Adipocyte (in vitro differentiated cells): ENCODE measurements around the gene KIAA1328.

Experiments used
- DNase-seq: peaks from one replicate; pipeline ENCODE4 v3.0.0-alpha.2; 2015; ENCODE audit warnings: low read depth
- H3K27me3 ChIP-seq: replicated peaks from 2 replicates; pipeline ENCODE4 v1.7.0; 2013; ENCODE audit warnings: mild to moderate bottlenecking, low read length, moderate library complexity; ENCODE audit not compliant: control insufficient read depth, insufficient read depth
- H3K36me3 ChIP-seq: 2 replicates; pipeline ENCODE4 v1.7.0; 2013; ENCODE audit warnings: low read length, mild to moderate bottlenecking, moderate library complexity; ENCODE audit not compliant: control insufficient read depth, insufficient read depth, severe bottlenecking
- H3K4me1 ChIP-seq: 2 replicates; pipeline ENCODE4 v1.7.0; 2013; ENCODE audit warnings: mild to moderate bottlenecking, low read length, moderate library complexity; ENCODE audit not compliant: control insufficient read depth, insufficient read depth
- H3K4me3 ChIP-seq: 2 replicates; pipeline ENCODE4 v1.7.0; 2013; ENCODE audit warnings: mild to moderate bottlenecking, low read length, moderate library complexity
- H3K9ac ChIP-seq: 2 replicates; pipeline ENCODE4 v1.7.0; 2013; ENCODE audit warnings: mild to moderate bottlenecking, low read length, moderate library complexity
- H3K9me3 ChIP-seq: 2 replicates; pipeline ENCODE4 v1.7.0; 2013; ENCODE audit warnings: mild to moderate bottlenecking, low read length, moderate library complexity; ENCODE audit not compliant: control insufficient read depth

Gene KIAA1328

DNA sequence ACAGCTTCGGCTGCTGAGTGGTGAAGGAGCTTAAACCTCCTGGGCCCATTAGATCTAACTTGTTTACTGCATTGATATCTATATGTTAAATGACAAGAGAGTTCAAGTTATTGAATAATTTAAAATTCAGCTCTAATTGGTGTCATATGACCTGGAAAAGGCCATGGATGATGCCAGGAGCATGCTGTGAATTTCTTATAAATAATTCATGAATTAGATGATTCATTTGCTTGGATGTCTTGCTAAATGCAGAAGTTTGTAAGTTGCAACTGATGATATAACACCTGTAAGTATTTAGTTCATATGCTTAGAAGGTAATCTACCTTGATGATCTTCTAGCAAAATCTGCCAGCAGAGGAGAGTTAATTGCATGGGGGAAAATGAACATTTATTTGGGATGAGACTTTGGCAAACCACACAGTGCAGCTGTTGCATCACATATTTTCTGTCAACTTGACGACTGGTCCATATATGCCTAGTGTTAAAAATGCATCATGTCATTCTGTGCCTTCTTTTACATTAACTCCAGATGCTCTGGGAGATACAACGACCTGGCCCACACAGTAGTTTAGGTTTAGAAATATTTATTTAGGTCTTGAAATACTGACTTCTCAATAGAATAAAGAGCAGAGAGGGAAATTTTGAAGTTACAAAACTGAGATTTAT lies 226.3 kb downstream of the KIAA1328 start:
- H3K4me1 ChIP-seq, result no peaks in the 10 kb centered on the region
- H3K9ac ChIP-seq, result no peak overlapping the region
- no peaks in the 10 kb centered on the region for H3K27me3 ChIP-seq
- DNase-seq, result no peak
- H3K36me3 ChIP-seq, result no peaks in the 10 kb centered on the region
- no peaks in the 10 kb centered on the region for H3K9me3 ChIP-seq
- H3K4me3 ChIP-seq, result no peak overlapping the region

DNA sequence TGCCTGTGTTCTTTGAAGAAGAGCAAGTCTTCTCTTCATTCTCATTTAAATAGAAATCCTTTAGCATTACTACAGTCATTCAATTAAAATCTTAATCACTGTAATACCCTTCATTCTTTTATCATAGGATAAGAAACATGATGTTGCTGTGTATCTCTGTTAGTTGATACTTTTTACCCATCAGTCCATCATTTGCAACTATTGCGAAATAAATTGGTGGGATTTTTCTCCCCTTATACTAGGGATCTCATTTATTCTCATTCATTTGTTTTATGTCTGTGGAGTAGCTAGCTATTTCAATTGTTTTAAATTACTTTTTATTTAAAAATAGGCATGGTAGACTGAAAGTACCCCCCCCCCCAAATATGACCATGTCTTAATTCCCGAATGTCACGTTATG lies 235.3 kb downstream of the KIAA1328 start:
- H3K36me3 ChIP-seq, result no peaks in the 10 kb centered on the region
- no peak overlapping the region for H3K4me3 ChIP-seq
- no peak overlapping the region for H3K9ac ChIP-seq
- H3K27me3 ChIP-seq, result no peaks in the 10 kb centered on the region
- H3K9me3 ChIP-seq, result no peaks in the 10 kb centered on the region
- no peak for DNase-seq
- H3K4me1 ChIP-seq, result peaks cover 4% of the 10 kb centered on the region

- H3K27me3 ChIP-seq, result no peaks in the 10 kb centered on the region
- H3K36me3 ChIP-seq, result no peaks in the 10 kb centered on the region
- DNase-seq, result no peak
- H3K9me3 ChIP-seq, result no peaks in the 10 kb centered on the region
- H3K9ac ChIP-seq, result no peak overlapping the region
- no peak overlapping the region for H3K4me3 ChIP-seq
- H3K4me1 ChIP-seq, result peaks cover 4% of the 10 kb centered on the region
These were observed 236.3 kb downstream of the KIAA1328 start for GRCh38 chr18:37065254-37065653.

- no peaks in the 10 kb centered on the region for H3K4me1 ChIP-seq
- no peak for DNase-seq
These were observed 256.0 kb downstream of the KIAA1328 start for GRCh38 chr18:37084912-37085311.

DNA sequence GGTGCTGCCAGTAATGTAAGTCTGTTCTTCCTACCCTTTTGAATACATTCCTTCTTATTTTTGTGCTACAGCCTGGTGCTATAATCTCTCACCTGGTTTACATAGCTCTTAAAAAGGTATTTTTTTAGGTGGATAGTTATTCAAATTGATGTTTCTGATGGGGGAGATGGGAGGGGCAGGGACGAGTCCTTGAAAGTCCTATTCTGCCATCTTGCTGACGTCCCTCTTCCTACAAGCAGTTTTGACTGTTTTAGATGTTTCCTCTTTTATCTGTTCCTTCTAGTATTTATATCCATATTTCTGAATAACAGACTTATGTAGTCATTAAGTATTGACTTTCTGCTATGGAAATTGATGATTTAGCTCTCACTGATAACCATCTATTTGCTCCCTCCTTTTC lies 256.4 kb downstream of the KIAA1328 start:
- no peaks in the 10 kb centered on the region for H3K36me3 ChIP-seq
- no peaks in the 10 kb centered on the region for H3K4me1 ChIP-seq
- no peak for DNase-seq
- H3K27me3 ChIP-seq, result no peaks in the 10 kb centered on the region
- H3K9ac ChIP-seq, result no peak overlapping the region
- no peak overlapping the region for H3K4me3 ChIP-seq
- no peaks in the 10 kb centered on the region for H3K9me3 ChIP-seq

More at GRCh38 chr18:37084912-37085311, 256.0 kb downstream of the KIAA1328 start:
- Histone ChIP-seq H3K36me3 (no peaks in the 10 kb centered on the region), H3K9me3 (no peaks in the 10 kb centered on the region), H3K4me3 (no peak overlapping the region), H3K9ac (no peak overlapping the region), H3K27me3 (no peaks in the 10 kb centered on the region)

DNA sequence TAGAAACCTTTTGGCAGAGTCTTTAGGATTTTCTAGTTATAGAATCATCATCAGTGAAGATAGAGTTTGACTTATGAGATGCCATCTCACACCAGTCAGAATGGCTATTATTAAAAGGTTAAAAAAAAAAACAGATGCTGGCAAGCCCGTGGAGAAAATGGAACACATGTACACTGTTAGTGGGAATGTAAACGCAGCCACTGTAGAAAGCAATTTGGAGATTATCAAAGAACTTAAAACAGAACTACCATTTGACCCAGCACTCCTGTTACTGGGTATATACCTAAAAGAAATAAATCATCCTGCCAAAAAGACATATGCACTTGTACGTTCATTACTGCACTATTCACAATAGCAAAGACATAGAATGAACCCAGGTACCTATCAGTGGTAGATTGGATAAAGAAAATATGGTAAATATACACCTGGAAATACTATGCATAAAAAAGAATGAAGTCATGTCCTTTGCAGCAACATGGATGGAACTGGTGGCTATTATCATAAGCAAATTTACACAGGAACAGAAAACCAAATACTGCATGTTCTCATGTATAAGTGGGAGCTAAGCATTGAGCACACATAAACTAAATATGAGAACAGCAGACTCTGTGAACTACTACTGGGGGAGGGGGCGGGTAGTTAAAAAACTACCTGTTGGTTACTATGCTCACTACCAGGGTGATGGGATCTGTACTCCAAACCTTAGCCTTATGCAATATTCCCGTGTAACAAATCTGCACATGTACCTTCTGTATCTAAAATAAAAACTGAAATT lies 279.0 kb downstream of the KIAA1328 start:
- no peak overlapping the region for H3K9ac ChIP-seq
- H3K4me3 ChIP-seq, result no peak overlapping the region
- H3K9me3 ChIP-seq, result no peaks in the 10 kb centered on the region
- no peaks in the 10 kb centered on the region for H3K27me3 ChIP-seq
- no peak for DNase-seq
- no peaks in the 10 kb centered on the region for H3K4me1 ChIP-seq
- no peaks in the 10 kb centered on the region for H3K36me3 ChIP-seq

DNA sequence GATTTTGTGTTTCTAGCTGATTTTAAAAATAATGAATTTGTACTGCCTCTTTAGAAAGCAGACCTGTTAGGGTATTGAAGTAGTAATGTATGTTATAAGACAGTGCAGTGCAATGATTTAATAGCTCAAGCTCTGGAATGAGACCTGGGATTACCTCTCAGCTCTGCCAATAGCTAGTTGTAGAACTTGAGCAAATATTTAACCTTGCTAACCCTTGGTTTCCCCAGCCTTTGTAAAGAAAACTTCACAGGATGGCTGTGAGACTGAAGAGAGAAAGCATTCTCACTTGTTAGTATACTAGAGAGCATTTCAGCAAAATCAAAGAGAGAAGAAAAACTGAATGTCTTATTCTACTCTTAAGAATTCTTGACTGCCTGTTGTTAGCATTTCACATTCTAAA lies 293.9 kb downstream of the KIAA1328 start:
- Histone ChIP-seq H3K27me3 (no peaks in the 10 kb centered on the region), H3K4me3 (no peak overlapping the region), H3K9me3 (no peaks in the 10 kb centered on the region), H3K9ac (no peak overlapping the region), H3K4me1 (peaks cover 2% of the 10 kb centered on the region), H3K36me3 (no peaks in the 10 kb centered on the region)
- DNase-seq, result peak; percentile 8

- peak; percentile 49 for DNase-seq
- Histone ChIP-seq H3K4me3 (no peak overlapping the region), H3K9ac (no peak overlapping the region), H3K9me3 (no peaks in the 10 kb centered on the region), H3K36me3 (no peaks in the 10 kb centered on the region), H3K4me1 (peaks cover 2% of the 10 kb centered on the region), H3K27me3 (no peaks in the 10 kb centered on the region)
These were observed 295.6 kb downstream of the KIAA1328 start for GRCh38 chr18:37124516-37124915.

- H3K9ac ChIP-seq, result no peak overlapping the region
- H3K27me3 ChIP-seq, result no peaks in the 10 kb centered on the region
- H3K4me3 ChIP-seq, result no peak overlapping the region
- H3K36me3 ChIP-seq, result no peaks in the 10 kb centered on the region
- no peaks in the 10 kb centered on the region for H3K4me1 ChIP-seq
- no peaks in the 10 kb centered on the region for H3K9me3 ChIP-seq
- no peak for DNase-seq
These were observed 306.2 kb downstream of the KIAA1328 start for GRCh38 chr18:37135177-37135576.

- Histone ChIP-seq H3K9me3 (no peaks in the 10 kb centered on the region), H3K4me3 (no peak overlapping the region), H3K36me3 (no peaks in the 10 kb centered on the region), H3K4me1 (no peaks in the 10 kb centered on the region), H3K27me3 (no peaks in the 10 kb centered on the region), H3K9ac (no peak overlapping the region)
- DNase-seq, result no peak
These were observed 309.5 kb downstream of the KIAA1328 start for GRCh38 chr18:37138456-37138855.

- H3K9me3 ChIP-seq, result no peaks in the 10 kb centered on the region
- DNase-seq, result no peak
These were observed 310.9 kb downstream of the KIAA1328 start for GRCh38 chr18:37139876-37140275.

More at GRCh38 chr18:37139876-37140275, 310.9 kb downstream of the KIAA1328 start:
- H3K27me3 ChIP-seq, result no peaks in the 10 kb centered on the region
- no peak overlapping the region for H3K4me3 ChIP-seq
- no peaks in the 10 kb centered on the region for H3K36me3 ChIP-seq
- H3K4me1 ChIP-seq, result no peaks in the 10 kb centered on the region
- no peak overlapping the region for H3K9ac ChIP-seq
